NCI-H69 (cell line): ENCODE results near the gene C12orf76.

Experiments
- DNase-seq: peaks from one replicate; lab custom pipeline; 2025; lab: John Stamatoyannopoulos, UW

Gene C12orf76

DNA sequence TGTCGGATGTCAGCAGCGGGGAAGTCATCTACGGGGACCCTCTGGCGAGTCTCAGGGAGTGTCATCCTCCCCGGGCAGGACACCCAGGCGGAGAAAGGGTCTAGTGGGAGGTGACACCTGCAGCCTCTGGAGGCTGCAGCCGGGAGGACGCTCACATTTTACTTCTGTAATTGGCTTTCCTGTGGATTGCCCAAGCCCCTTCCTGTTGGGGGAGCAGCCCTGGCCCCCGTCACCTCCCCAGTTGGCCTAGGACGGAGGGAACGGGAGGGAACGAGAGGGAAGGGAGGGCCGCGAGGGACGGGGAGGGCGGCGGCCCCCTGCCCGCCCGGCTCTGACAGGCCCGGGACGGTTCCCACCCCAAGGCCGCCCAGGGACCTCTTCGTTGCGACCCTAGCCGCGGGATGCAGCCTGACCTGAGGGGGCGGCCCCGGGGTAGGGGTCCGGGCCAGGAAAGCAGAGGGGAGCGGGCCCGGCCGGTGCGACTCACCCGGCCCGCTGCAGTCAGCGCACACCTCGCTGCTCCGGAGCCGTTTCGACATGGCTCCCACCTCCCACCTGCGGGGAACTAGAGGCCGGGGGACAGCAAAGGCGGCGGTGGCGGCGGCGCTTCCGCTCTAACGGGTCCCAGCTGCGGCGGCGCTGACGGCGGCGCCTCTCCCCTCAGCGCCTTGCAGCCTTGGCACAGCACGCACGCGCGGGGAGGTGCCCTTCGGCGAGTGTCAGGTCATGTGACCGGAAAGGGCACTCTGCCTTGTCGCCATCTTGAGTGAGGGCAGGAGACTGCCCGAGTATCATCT, 52.4 kb downstream of the C12orf76 start, which contains the start of gene GIT2:
TSS of gene GIT2 (minus strand) at position 683 of the 797 bp plus-strand sequence. CDS start at position 539, 144 bp downstream.
- DNase-seq: peak; percentile 98

DNA sequence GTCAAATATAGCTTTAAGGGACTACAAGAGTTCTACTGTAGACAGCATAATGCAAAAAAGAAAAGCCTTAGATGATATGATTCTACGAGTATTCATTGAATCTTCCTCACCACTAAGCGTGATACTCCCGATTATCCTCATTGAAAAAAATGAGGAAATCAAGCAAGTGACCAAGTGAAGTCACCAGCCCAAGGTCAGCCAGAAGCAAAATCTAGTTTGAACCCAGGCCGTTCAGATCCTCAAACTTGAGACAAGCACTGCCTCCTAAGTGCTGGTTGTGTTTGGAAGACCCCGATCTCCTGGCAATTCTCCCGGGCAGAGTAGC, 53.0 kb downstream of the C12orf76 start:
- no peak for DNase-seq

DNA sequence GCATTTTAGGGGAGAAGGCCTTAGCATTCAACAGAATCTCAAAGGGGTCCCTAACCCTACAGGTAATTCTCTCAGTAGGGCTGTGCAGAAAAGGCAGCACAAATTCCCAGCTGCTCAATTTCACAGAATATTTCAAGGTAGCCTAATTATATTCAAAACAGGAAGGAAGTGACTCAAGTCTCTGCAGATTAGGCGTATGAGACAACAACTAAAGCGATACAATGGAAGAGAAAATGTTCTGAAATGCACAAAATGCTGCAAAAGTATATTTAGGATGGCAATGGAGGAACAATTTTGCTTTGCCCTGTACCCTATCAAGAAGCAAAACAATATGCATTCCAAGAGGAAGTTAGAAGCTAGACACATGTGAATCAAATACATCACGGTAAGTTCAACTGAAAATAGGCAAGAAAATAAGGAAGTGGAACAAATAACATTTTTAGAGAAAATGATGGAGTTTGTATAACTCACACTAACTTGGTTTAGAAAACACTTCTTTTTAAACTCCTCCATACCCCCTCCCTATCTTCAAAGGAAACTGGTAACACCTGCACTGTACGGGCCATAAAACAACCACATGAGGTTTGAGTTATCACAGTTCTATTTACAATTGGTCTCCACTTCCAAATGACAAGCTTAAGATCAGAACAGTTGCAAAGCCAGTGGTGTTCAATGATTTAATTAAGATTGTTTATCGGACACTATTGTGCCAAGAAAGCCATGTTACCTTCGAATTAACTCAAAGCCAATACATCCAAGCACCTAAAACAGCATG, 53.7 kb downstream of the C12orf76 start:
- DNase-seq: peak; percentile 11

- DNase-seq: no peak
These were observed 55.2 kb downstream of the C12orf76 start for GRCh38 chr12:109993091-109993490.

- DNase-seq: no peak
These were observed 56.7 kb downstream of the C12orf76 start for GRCh38 chr12:109991586-109991985.
